Fibroblast of lung (primary cell): ENCODE measurements around the gene NPNT.
"Not testable (repeated sequence)": the region's sequence is repeated elsewhere in the genome, so short reads cannot be mapped to it uniquely, and the experiment has no call there.

Experiments used
- CTCF ChIP-seq, 2 donors: IDR thresholded peaks in 1 of 2; conservative IDR thresholded peaks in 1 of 2; 1 replicate in 1 of 2; 2 replicates in 1 of 2; pipeline ENCODE4 v1.5.1; 2011 to 2012; ENCODE audit warnings: low read length in 2 of 2, control low read depth in 1 of 2, inconsistent platforms in 1 of 2, low read depth in 1 of 2, mild to moderate bottlenecking in 1 of 2
- EZH2 ChIP-seq: IDR thresholded peaks from 2 replicates; pipeline ENCODE4 v1.5.1; 2012; ENCODE audit warnings: low read length, control low read depth, mild to moderate bottlenecking; ENCODE audit errors: missing control alignments

DNA sequence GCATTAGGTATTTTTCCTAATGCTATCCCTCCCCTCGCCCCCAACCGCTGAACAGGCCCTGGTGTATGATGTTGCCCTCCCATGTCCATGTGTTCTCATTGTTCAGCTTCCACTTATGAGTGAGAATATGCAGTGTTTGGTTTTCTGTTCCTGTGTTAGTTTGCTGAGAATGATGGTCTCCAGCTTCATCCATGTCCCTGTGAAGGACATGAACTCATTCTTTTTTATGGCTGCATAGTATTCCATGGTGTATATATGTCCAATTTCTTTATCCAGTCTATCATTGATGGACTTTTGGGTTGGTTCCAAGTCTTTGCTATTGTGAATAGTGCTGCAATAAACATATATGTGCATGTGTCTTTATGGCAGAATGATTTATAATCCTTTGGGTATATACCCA lies 43.0 kb upstream of the NPNT start:
- not testable (repeated sequence) for TF ChIP-seq CTCF (conservative IDR thresholded peaks at IDR 0.05 in 1 of 2, IDR thresholded peaks at IDR 0.05 in 1 of 2; ENCODE audit: low read depth in 1 of 2, low read length in 2 of 2); EZH2
